H1 (cell line): Measurements from ENCODE around the gene PLSCR1. TPM values are rescaled to one million over a fixed set of nuclear protein-coding genes. Genes with fewer than 3 reads are reported as not detected.

ENCODE experiments used
- ATF3 ChIP-seq: IDR thresholded peaks from 2 replicates; pipeline ENCODE4 v1.6.1; 2011; ENCODE audit warnings: low read depth, mild to moderate bottlenecking, low read length; ENCODE audit not compliant: insufficient read depth
- BCL11A ChIP-seq, 2 experiments: IDR thresholded peaks; one replicate each; pipeline ENCODE4 v1.6.1; 2011; ENCODE audit warnings: low read depth in 2 of 2, low read length in 2 of 2, mild to moderate bottlenecking in 2 of 2
- CTCF ChIP-seq, 3 experiments: IDR thresholded peaks; 1 replicate in 2 of 3; 2 replicates in 1 of 3; pipeline versions ENCODE4 v1.5.1 to v1.6.1; 2011; ENCODE audit warnings: low read length in 3 of 3, mild to moderate bottlenecking in 3 of 3, inconsistent platforms in 2 of 3, low read depth in 1 of 3, moderate library complexity in 1 of 3; ENCODE audit not compliant: insufficient read depth in 1 of 3; ENCODE audit errors: control extremely low read depth in 1 of 3
- EGR1 ChIP-seq: IDR thresholded peaks from 2 replicates; pipeline ENCODE4 v1.6.1; 2011; ENCODE audit warnings: low read depth, low read length, borderline replicate concordance
- SAP30 ChIP-seq: fragments of 300-600 bp; sonication (generic); IDR thresholded peaks from 2 replicates; pipeline ENCODE4 v1.7.1; 2012; ENCODE audit warnings: low read length, moderate library complexity, mild to moderate bottlenecking, inconsistent platforms; ENCODE audit not compliant: insufficient read depth, insufficient replicate concordance
- SIN3A ChIP-seq, 2 experiments: IDR thresholded peaks in 1 of 2; conservative IDR thresholded peaks in 1 of 2; 2 replicates each; pipeline ENCODE4 v1.6.1; 2011 to 2012; ENCODE audit warnings: low read length in 2 of 2, improper control_type of control experiment in 1 of 2, low read depth in 1 of 2, mild to moderate bottlenecking in 1 of 2
- USF2 ChIP-seq: IDR thresholded peaks from 2 replicates; pipeline ENCODE4 v1.6.1; 2011; ENCODE audit warnings: low read length, improper control_type of control experiment
- polyA plus RNA-seq, 7 experiments: library from polyadenylated mRNA; depleted of rRNA in 3 of 7; stranded (reverse) in 5 of 7; unstranded in 2 of 7; fragments of >200 nt in 5 of 7; fragments of 200-250 nt in 2 of 7; gene quantifications; 1 replicate in 5 of 7; 2 replicates in 1 of 7; 4 replicates in 1 of 7; pipeline versions ENCODE4 v1.2.1 to v1.2.3, GENCODE V29; 2011 to 2013; ENCODE audit warnings: missing spikeins in 2 of 7, mixed read lengths in 2 of 7
- total RNA-seq: library from RNA; stranded (reverse); fragmentation: NEBNext Ultra II Directional; extraction: Animal tissue kit (Norgen Biotek cat#: 25700); gene quantifications from 2 replicates; pipeline ENCODE4 v1.2.1, GENCODE V29; 2021

The PLSCR1 gene
- total and polyA plus RNA-seq, 2 of the 8 experiments (the other 6 are each of a cell fraction or from before 2014, with no cell fraction given) = 32.2 to 48.5 TPM

DNA sequence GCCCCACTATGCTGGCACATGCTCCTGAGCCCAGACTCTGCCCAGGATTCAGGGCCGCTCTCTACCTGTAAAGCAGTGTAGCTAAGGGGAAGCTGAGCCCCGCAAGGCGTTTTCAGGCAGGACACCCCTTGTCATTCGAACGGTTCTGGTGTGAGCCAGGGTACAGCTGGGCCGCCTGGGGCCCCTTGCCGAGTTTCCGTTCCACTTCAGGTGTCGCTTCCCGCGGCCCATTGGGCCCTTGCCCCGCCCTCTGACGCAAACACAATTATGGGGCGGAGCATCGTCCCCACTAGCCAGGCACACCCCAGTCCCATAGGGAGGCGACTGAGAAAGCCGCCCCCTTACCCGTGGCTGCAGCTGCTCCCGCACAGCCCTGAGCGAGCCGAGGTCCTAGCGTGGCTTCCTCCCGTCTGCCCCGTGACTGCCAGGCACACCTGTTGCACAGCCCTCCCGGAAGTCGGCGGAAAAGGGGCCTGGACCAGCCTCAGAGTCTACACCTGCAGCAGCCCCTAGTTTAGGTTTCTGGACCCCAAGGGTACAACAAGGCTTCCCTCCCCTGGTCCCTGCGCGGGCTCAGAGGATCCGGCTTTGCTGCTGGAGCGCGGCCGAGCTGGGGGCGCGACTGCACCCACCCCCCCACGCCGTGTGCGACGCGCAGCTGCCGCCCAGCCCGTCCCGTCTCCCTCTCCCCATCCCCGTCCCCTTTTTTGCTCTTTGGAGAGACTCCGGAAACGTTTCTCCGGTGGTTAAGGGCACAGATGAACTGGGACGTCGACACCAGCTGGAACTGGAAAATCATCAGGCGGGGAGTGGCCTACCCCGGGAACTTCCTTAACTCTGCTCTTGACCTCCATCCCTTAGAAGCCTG, 75.0 kb downstream of the PLSCR1 start, which contains the start of gene PLSCR2 (continued):
- TF ChIP-seq ATF3 (no peak), USF2 (no peak), SAP30 (no peak), CTCF (IDR thresholded peaks at IDR 0.05; ENCODE audit: control extremely low read depth in 1 of 3, insufficient read depth in 1 of 3, low read depth in 1 of 3, low read length in 3 of 3) (no peak), SIN3A (conservative IDR thresholded peaks at IDR 0.05 in 1 of 2, IDR thresholded peaks at IDR 0.05 in 1 of 2; ENCODE audit: low read depth in 1 of 2, low read length in 2 of 2) (no peak), BCL11A (IDR thresholded peaks at IDR 0.05; ENCODE audit: low read depth in 2 of 2, low read length in 2 of 2) (no peak), EGR1 (no peak)
- TF ChIP-seq, all 59 proteins: peak for 13
